Astrocyte (in vitro differentiated cells and primary cell): Measurements from ENCODE around the gene SLC35F2. TPM values are rescaled to one million over a fixed set of nuclear protein-coding genes. Genes with fewer than 3 reads are reported as not detected.

Source experiments
- total RNA-seq: library from RNA; stranded (reverse); gene quantifications from 2 replicates; pipeline ENCODE4 v1.2.1, GENCODE V29; 2021

SLC35F2 gene
- total RNA-seq, 1 donor from 2014 or later = 52.5 TPM

Other genes starting within 250 kb of the SLC35F2 start
- gene SLN, start 146.7 kb downstream of the SLC35F2 start, total RNA-seq = 4.9 and 8.0 TPM in 2 replicates
- gene RAB39A, start 69.7 kb upstream of the SLC35F2 start, total RNA-seq = 0.67 and 1.5 TPM in 2 replicates
- gene CUL5, start 150.1 kb upstream of the SLC35F2 start, total RNA-seq = 40.9 and 41.1 TPM in 2 replicates